Fibroblast of skin of abdomen (primary cell): Measurements from ENCODE around the gene RSBN1L.
"Not testable (repeated sequence)": the region's sequence is repeated elsewhere in the genome, so short reads cannot be mapped to it uniquely, and the experiment has no call there.

Experiments
- DNase-seq: peaks from one replicate; pipeline ENCODE4 v3.0.0-alpha.2; 2013

RSBN1L gene

DNA sequence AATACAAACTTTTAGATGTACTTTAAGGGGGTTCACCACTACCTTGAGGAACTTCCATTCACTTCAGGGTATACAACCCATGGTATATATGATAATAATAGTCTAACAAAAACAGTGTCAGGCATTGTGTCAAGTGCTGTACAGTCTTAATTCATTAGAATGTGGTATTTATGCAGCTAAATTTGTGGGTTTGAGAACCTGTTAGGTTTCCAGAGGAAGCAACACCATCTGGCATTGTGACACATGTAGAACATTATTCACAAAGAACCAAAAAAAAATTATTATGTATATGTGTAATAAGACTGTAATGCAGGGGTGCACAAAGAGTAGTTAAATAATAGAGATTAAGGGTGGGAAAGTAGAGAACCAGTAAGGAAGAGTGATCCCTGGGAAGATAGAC, 75.6 kb downstream of the RSBN1L start:
- DNase-seq, result no peak

DNA sequence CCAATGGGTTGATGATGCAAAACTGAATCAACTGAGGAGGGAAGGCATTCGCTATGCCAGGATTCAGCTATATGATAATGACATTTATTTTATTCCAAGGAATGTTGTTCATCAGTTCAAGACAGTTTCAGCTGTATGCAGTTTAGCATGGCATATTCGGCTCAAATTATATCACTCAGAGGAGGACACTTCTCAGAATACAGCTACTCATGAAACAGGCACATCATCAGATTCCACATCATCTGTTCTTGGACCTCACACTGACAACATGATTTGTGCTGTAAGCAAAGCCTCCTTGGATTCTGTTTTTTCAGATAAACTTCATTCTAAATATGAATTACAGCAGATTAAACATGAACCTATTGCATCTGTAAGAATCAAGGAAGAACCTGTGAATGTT, 82.3 kb downstream of the RSBN1L start:
- no peak for DNase-seq

GRCh38 chr7:77782383-77782782, 86.1 kb downstream of the RSBN1L start:
- DNase-seq, result no peak

- no peak for DNase-seq
Measured at GRCh38 chr7:77783111-77783510, 86.9 kb downstream of the RSBN1L start.

- DNase-seq, result no peak
Measured at GRCh38 chr7:77783545-77783944, 87.3 kb downstream of the RSBN1L start.

GRCh38 chr7:77784426-77784825, 88.2 kb downstream of the RSBN1L start:
- not testable (repeated sequence) for DNase-seq

DNA sequence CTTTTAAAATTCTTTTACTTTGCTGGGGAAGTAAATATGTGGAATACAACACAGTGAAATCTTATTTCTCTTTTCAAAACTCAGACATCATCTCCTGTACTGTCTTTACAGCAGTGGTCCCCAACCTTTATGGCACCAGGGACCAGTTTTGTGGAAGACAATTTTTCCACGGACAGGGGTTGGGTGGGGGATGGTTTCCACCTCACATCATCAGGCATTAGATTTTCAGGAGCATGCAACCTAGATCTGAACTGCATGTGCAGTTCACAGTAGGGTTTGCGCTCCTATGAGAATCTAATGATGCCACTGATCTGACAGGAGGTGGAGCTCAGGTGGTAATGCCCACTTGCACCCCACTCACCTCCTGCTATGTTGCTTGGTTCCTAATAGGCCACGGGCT, 89.8 kb downstream of the RSBN1L start:
- no peak for DNase-seq

DNA sequence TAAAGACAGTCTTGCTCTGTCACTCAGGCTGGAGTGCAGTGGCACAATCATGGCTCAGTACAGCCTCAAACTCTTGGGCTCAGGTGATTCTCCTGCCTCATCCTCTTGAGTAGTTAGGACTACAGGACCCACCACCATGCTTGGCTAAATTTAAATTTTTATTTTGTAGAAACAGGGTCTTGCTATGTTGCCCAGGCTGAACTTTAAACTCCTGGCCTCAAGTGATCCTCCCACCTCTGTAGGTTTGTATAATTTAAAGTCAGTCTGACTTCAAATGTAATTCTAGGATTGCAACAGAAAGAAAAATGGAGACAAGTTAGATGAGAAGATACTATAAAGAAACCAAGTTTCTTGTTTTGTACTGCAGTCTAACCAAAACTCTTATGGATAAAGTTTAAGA, 90.5 kb downstream of the RSBN1L start:
- DNase-seq, result no peak

- no peak for DNase-seq
Measured at GRCh38 chr7:77788327-77788902, 92.2 kb downstream of the RSBN1L start.

DNA sequence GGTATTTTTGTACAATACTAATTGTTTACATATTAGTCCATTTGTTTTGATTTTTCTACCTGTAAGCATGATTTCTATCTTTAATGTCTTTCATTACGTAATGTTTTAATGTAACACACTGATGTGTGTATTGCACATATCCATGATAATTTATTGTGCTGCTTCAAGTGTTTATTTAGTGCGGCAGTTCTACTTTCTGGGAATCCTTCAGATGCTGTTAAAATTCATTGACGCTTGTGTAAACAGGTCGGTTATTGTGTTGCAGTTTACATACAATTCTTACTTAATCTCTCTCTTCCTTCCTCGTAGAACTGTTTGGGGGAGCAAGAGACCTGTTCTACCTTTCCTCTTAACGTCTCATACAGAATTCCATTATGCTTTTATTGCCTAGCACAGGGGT, 95.1 kb downstream of the RSBN1L start:
- DNase-seq, result no peak

GRCh38 chr7:77791956-77792355, 95.7 kb downstream of the RSBN1L start:
- no peak for DNase-seq

- no peak for DNase-seq
Measured at GRCh38 chr7:77794000-77794399, 97.7 kb downstream of the RSBN1L start.

DNA sequence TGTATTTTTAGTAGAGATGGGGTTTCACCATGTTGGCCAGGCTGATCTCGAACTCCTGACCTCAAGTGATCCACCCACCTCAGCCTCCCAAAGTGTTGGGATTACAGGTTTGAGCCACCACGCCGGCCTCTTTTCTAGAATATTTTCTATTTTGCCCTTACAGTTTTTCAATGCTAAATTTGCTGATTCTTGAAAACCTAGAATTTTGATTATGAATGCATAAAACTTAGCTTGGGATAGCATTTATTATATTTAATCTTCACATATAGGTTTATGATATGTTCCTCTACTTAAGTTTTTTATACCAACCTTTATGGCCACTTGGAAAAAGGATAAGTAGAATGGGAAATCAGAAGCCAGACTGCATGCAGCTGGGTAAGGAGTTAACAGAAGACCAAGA, 99.8 kb downstream of the RSBN1L start:
- no peak for DNase-seq

DNA sequence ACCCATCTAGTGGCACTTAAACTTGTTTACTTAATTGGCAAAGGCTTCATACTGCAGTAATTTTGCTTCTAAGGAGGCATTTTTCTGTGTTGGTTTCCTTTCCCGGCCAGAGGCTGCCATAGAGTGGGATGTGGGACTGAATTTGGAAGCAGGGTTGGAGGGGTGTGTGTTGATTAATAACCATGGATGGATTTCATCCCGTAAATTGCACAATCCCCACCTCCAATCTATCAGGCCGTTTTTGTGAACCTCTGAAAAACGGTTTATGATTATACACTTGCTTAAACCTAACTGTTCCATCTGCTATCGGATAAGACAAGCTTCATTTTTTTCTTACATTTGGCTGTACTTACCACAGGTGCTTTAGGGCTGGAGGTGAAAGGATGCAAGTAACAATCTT, 100.7 kb downstream of the RSBN1L start:
- DNase-seq, result no peak

DNA sequence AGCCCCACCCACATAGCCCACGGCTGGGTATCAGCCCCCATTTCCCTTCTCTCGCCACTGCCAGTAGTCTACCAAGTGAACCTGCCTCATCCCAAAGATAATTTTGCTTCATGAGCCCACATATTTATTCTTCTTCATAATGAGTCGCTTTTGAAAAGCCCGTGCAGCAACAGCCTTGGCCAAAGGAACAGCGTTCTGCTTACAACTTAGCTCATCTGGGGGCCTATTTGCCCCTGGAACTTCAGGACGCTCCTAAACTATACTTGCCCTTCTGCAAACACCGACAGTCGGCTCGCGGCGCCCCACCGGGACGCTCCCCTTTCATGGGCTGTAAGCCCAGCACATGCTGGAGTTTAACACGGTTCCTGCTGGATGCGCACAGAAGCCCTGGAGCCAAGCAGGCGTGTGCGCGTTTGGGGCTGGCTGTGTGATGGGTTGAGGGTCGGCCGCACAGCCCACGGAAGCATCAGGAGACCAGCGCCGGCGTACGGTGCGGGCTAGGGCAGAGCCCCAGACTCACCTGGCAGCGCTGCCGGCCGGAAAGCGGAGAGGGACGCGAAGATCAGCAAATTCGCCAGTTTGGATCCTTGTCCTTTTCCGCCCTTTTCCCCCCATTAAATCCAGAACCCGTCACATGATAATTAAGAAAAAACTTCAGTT, 101.6 kb downstream of the RSBN1L start:
- no peak for DNase-seq

DNA sequence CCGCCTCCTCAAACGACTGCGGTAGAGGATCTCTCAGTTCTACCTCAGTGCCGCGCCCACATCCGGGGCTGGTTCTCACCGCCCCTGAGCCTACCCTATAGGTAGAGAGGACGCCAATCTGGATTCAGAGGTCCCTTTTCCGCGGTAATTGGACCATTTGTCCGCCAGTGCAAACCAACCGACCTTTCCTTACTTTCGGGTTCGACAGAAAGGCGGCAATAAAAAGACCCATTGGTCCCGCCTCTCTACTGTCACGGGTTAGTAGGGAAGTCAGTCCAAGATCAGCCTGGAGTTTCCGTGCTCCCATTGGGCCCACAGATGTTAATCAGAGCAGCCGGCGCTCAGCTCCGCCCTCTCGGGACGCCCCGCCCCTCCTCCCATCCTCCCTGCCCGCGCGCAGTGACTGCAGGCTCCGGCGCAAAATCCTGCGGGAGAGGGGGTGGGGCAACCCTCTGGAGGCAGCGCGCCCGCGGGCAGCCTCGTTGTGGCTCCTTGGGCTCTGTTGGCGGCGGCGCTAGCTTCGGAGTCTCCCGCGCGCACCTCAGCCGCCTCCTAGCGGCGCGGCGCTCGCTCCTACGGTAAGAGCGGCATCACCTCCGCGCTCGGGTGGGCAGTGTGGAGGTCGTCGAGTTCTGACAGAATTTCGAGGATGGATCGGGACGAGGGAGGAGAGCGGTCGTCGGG, 102.3 kb downstream of the RSBN1L start, which contains the start of the genes PHTF2 and TMEM60:
Gene PHTF2, plus strand, starts transcription at position 380 of the 684 bp plus-strand sequence.
Gene TMEM60, minus strand, starts transcription at position 41 of the 684 bp plus-strand sequence. CDS start 4,061 bp downstream, outside the sequence.
- peak; percentile 100 for DNase-seq

- peak; percentile 31 for DNase-seq
Measured at GRCh38 chr7:77799078-77799964, 103.1 kb downstream of the RSBN1L start.

DNA sequence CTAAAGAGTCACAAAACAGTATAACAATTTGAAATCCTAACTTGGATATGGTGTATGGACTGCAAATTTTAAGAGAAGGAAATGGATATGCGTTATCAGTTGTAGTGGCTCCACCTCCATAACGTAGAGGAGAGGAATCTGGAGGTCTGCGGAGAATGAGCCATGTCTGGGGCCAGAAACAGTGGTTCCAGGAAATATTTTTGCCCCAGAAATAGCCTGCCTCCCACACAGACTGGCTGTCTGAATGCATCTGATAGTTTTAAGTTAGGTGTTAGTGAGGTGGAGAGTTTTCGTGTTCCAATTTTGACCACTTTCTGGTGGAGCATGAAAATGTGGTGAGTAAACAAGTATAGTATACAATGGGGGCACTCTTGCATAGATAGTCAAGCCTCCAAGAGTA, 103.9 kb downstream of the RSBN1L start:
- peak; percentile 9 for DNase-seq

DNA sequence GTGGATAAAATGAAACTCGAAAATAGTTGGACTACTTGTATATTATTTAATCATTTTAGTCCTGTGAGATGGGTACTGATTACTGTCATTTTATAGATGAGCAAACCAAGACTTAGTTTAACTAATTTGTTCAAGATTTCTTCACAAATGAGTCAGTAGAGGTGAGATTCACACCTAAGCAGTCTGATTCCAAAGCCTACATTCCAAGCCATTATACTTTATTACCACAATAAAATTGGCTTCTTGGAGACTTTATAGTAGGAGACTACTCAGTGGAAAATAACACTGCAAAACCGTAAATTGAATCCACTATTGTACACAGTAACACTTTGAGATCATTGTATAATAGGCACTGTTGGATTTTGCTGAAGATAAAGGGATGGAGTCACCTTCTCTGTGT, 104.5 kb downstream of the RSBN1L start:
- DNase-seq, result no peak

GRCh38 chr7:77802557-77803405, 106.5 kb downstream of the RSBN1L start:
- no peak for DNase-seq

GRCh38 chr7:77806425-77806824, 110.2 kb downstream of the RSBN1L start:
- DNase-seq, result no peak

GRCh38 chr7:77808517-77808916, 112.3 kb downstream of the RSBN1L start:
- no peak for DNase-seq
